ENCODE results near the gene PLK5. TPM values are rescaled to one million over a fixed set of nuclear protein-coding genes. Genes with fewer than 3 reads are reported as not detected.
"Not testable (repeated sequence)": the region's sequence is repeated elsewhere in the genome, so short reads cannot be mapped to it uniquely, and the experiment has no call there.

The PLK5 gene
- total RNA-seq, 1 donor from 2014 or later, result not detected

DNA sequence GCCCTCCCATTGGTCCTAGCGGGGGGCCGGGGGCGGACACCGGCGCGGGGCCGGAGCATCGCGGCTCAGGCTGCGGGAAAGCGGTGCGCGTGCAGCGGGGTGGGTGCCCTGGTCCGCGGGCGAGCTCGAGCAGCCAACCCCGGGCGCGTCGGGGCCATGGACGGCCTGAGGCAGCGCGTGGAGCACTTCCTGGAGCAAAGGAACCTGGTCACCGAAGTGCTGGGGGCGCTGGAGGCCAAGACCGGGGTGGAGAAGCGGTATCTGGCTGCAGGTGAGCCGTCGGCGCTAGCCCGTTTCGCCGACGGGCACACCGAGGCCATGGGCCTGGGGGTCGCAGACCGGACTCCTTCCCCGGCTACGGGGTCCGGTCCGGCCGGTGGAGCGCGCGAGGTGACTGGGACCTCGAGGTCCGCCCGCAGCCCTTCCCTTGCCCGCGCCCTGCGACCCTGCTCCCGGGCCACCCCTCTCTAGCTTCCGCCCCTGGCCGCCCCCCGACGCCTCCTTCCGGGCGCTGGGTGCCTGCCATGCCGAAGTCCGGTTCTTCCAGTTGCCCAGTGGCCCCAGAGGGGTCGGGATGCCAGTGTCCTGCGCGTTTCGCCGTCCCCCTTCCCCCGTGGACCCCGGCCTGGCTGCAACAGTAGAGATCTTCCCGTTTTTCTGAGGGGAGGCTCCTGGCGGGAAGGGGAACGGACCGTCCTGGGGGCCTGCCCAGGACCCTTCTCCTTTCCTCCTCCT, 32.6 kb upstream of the PLK5 start, which contains the start of gene REEP6:
Gene REEP6 (plus strand): TSS at position 68 of the 735 bp plus-strand sequence. CDS start 89 bp downstream, at position 157.
- DNase-seq, result no peak

DNA sequence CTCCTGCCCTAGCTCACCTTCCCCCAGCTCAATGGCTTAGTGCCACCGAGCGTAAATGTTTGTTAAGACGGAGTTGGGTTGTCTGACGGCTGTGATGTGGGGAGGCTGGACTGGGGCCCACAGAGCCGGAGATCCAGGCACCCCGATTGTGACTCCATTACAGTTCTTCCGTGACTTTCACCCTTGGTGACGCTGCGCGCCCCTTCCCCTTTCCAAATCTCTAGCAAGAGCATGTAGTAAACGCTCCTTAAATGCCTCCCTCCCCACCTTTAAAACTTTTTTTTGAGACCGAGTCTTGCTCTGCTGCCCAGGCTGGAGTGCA, 32.1 kb upstream of the PLK5 start:
- no peak for DNase-seq

DNA sequence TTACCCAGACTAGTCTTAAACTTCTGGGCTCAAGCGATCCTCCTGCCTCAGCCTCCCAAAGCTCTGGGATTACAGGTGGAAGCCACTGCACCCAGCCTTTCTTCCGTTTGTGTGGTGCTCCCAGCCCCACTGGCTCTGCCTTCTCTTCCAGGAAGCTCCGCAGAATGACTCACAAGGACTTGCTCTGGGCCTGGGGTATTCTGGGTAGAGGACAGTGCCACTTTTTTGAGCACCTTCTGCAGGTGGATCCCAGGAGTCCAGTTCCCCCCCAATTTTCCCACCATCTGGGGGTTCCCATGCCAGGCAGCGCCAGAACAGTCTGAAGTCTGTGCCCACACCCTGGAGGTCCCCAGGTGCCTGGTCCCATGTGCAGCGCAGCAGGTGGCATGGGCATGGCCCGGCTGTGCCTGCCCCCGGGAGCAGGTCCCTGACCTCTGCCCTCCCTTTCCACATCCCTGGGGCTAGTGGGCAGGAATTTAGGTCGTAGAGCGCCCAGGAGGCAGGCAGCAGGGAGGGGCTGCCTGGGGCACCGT, 31.3 kb upstream of the PLK5 start:
- no peak for DNase-seq

DNA sequence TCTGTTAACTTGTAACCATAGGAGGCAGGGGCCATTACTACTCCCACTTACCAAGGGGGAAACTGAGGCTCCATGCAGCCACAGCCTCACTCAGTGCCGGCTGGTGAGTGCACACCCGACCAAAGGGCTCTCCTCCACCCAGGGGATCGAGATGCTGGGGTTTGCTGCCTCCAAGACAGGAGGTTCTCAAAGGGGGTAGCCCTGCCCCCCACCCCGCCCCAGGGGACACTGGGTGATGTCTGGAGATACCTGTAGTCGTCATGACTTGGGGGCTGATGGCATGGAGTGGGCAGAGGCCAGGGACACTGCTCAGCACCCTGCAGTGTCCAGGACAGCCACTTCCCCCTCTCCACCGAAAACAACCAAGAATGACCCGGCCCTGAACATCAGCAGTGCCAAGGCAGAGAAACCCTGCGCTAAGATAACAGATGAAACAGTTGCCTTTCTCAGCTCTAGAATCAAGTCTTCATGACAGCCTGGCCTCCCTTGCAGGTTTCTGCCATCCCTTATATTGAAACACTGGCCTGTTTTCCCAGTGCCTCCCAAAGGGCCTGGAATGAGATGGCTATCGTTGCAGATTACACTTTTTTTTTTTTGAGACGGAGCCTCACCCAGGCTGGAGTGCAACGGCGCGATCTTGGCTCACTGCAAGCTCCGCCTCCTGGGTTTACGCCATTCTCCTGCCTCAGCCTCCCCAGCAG, 29.6 kb upstream of the PLK5 start:
- no peak for DNase-seq

DNA sequence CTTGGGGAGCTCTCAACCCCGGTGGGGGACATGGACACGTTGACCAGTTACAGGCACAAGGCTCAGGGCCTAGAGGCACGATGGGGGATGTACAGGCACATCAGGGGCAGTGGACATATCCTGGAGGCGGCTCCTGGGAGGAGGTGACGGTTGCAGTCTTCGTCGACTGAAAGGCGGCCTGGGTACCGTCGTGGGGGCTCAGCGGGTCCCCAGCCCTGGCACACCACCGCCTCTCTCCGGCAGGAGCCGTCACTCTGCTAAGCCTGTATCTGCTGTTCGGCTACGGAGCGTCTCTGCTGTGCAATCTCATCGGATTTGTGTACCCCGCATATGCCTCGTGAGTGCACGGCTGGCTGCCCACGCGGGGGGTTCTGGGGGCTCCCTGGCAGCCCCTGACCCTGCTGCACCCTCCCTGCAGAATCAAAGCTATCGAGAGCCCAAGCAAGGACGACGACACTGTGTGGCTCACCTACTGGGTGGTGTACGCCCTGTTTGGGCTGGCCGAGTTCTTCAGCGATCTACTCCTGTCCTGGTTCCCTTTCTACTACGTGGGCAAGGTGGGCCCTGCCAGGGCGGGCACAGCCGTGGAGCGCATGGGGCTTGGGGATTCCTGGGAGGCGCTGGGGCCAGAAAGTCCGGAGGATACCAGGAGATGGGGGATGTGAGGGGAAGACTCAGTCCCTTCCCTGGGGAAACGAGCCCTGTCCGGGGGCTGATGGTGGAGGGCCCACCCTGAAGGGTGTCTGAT, 28.7 kb upstream of the PLK5 start:
- DNase-seq, result no peak

DNA sequence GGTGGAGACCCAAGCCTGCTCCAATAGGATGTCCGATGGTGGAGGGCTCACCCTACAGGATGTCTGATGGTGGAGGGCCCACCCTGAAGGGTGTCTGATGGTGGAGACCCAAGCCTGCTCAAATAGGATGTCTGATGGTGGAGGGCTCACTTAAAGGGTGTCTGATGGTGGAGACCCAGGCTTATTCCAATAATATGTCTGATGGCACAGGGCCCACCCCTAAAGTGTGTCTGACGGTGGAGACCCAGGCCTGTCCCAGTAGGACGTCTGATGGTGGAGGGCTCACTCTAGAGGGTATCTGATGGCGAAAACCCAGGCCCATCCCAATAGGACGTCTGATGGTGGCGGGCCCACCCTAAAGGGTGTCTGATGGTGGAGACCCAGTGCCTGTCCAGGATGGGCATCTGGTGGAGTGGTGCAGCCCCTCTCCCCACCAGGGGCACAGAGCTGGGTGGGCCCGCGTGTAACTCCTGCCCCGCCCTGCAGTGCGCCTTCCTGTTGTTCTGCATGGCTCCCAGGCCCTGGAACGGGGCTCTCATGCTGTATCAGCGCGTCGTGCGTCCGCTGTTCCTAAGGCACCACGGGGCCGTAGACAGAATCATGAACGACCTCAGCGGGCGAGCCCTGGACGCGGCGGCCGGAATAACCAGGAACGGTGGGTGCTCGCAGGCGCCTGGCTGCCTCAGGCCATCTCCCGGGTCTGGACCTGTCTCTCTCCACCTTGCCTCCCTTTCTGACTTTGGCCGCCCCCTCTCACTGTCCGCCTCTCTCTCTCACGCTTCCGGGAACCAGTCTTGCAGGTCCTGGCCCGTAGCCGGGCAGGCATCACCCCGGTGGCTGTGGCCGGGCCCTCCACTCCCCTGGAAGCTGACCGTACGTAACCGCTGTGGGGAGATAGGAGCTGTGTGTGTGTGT, 27.8 kb upstream of the PLK5 start:
- no peak for DNase-seq

DNA sequence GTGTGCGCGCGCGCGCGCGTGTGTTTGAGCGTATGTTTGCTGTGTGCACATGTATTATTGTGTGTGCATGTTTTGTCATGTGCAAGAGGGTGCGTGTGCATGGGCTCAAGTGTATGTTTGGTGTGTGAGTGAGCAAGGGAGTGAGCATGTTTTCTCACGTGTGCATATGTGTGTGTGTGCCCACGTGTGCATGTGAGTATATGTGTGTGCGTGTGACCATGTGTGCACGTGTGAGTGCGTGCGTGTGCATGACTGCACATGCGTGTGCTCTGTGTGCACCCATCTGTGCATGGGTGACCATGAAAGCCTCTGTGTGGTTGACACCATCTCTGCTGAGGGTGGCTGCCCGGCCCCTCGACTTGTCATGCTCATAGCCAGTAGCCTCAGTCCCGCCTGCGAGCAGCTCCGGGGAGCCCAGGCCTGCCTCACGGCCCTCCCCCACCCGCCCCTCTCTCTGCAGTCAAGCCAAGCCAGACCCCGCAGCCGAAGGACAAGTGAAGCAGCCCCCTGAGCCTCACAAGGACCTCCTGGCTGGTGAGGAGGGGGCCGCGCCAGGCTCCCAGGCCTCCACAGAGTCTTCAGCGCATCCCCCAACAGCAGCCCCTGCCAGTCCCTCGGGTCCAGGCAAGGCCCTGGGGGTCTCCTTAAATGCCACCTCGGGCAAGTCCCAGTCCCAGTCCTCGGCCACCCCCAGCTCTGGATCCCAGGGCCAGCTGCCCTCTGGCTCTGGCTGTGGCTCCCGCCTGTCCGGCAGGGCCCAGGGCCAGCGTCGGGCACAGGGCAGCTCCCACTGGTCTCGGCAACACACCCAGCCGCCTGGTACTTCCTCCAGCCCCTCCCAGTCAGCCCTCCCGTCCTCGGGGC, 26.9 kb upstream of the PLK5 start:
- no peak for DNase-seq

DNA sequence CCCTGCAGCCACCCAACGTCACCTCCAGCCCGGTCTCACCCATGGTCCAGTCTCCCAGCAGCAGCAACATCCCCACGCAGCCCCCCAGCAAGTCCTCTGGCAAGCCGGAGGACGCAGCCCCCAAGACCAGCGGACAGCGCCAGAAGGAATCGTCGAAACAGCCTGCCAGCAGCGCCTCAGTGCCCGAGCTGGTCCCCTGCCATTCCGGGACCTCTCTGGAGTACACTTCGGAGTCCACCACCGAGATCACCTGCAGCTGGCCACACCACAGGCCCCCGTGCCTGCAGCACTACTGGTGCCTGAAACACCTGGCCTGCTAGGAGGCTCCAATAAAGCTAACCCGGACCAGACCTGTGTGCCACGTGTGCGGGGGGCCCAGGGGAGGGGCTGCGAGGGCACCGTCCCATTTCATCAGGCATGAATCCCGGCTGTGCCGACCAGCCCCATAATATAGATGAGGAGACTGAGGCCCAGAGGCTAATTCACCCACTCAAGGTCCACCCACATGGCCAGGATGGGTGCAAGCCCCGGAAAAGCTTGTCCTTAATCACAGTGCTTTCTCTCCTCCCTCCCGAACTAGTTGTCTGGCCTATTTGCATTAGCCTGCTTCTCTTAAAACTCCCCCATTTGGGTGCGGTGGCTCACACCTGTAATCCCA, 26.2 kb upstream of the PLK5 start:
- no peak for DNase-seq

DNA sequence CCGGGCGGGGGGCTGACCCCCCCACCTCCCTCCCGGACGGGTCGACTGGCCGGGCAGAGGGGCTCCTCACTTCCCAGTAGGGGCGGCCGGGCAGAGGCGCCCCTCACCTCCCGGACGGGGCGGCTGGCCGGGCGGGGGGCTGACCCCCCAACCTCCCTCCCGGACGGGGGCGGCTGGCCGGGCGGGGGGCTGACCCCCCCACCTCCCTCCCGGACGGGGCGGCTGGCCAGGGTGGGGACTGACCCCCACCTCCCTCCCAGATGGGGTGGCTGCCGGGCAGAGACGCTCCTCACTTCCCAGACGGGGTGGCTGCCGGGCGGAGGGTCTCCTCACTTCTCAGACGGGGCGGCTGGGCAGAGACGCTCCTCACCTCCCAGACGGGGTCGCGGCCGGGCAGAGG, 24.6 kb upstream of the PLK5 start:
- DNase-seq, result not testable (repeated sequence)

DNA sequence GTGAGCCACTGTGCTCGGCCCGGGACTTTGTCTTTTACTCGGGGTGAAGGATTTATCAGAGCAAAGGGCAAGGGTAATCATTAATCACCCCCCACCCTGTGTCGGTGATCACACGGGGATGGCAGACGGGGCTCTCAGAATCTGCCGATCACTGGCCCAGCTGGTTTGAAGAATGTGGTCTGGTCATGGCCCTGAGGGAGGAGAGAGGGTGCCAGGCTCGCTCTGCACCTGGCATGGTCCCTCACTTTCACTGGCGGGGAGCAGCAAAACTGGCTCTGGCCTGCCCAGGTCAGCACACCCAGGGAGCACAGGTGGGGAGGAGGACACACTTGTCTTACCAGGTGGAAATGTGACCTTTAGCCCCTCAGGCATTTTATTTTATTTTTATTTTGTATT, 22.7 kb upstream of the PLK5 start:
- DNase-seq, result no peak

DNA sequence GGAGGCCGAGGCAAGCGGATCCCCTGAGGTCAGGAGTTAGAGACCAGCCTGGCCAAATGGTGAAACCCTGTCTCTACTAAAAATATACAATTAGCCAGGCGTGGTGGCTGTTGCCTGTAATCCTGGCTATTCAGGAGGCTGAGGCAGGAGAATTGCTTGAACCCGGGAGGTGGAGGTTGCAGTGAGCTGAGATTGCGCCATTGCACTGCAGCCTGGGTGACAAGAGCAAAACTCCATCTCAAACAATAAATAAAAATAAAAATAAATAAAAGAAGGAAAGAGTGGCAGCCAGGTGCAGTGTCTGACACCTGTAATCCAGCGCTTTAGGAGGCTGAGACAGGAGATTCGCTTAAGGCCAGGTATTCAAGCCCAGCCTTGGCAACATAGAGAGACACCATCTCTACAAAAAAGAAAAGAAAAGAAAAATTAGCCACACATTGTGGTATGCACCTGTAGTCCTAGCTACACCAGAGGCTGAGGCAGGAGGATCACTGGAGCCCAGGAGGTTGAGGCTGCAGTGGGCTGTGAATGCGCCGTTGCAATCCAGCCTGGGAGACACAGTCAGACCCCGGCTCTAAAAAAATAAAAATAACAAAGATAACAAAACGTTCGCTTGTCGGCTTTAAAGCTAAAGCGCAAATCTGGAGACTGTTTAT, 21.3 kb upstream of the PLK5 start:
- DNase-seq, result no peak

DNA sequence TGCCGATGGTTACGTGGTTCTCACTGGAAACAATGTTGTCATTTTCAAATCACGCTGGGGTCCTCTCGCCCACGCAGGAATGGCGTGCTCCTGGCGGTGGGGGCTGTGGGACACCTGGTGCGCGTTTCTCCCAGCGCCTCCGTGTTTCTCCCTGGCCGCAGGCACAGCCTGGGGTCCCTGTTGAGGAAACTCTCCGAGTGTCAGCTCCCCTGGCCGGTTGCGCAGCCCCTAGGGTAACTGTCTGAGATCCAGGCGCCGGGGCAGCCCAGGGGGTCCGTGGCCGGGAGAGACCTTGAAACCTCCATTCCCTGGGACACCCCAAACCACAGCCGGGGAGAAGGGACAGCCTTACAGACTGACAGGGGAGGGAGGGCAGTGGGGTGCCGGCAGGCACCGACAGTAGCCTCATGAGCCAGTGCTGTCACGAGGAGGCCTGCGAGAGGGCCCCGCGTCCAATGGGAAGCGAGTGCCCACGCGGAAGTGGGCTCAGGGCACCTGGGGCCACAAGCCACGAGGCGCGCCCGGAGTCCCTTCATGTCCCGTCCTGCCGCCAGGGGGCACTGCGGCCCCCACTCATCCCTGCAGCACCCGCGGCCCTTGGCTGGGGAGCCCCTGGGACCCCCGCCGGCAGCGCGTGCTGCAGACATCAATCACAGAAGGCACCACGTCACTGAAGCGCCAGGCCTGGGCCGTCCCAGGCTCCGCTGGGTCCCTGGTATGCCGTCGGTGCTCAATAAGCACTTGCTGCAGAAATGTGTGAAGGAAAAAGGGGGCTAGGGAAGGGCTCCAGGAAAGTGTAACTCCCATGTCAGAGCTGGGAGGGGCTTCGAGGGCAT, 20.6 kb upstream of the PLK5 start:
- DNase-seq, result no peak

DNA sequence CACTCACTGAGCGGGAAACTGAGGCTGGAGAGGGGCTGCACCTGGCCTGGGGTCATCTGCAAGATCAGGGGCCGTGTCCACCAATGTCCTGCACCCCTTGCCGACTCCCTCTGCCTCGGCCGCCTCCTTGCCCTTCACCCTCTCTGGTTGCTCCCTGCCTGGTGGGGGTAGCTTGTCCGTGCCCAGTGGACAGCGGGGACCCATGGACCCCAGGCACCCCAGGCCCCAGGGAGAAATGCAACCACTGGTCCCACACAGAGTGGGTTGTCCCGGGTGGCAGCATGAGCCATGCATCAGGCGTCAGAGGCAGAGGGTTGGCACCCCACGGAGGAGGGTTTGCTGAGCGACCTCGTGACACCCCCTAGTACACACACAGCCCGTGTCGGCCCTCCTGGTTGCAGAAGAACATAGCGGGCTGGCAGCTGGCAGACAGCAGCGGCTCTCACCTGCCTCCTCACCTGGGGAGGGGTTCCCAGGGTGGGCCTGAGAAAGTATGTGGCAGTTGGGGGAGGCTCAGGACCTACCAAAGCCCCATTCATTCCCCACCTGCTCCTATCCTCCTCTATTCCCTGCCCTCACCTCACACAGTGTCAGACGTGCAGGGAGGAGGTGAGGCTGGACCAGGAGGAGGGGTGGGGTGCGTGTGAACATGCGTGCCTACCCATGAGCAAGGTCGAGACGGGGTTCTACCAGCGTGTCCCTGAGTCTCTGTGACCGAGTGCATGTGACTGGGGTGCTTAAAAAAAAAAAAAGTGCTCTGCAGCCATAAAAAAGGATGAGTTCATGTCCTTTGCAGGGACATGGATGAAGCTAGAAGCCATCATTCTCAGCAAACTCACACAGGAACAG, 19.7 kb upstream of the PLK5 start:
- no peak for DNase-seq

DNA sequence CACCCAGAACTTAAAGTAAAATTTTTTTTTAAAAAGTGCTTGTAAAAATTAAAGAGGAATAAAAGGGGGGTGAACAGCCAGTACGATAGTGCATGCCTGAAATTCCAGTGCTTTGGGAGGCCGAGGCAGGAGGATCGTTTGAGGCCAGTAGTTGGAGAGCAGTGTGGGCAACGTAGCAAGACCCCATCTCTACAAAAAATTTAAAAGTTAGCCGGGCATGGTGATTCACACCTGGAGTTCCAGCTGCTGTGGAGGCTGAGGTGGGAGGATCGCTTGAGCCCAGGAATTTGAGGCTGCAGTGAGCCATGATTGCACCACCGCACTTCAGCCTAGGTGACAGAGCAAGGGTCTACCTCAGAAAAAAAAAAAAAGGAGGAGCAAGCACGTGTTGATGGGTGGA, 18.9 kb upstream of the PLK5 start:
- no peak for DNase-seq

DNA sequence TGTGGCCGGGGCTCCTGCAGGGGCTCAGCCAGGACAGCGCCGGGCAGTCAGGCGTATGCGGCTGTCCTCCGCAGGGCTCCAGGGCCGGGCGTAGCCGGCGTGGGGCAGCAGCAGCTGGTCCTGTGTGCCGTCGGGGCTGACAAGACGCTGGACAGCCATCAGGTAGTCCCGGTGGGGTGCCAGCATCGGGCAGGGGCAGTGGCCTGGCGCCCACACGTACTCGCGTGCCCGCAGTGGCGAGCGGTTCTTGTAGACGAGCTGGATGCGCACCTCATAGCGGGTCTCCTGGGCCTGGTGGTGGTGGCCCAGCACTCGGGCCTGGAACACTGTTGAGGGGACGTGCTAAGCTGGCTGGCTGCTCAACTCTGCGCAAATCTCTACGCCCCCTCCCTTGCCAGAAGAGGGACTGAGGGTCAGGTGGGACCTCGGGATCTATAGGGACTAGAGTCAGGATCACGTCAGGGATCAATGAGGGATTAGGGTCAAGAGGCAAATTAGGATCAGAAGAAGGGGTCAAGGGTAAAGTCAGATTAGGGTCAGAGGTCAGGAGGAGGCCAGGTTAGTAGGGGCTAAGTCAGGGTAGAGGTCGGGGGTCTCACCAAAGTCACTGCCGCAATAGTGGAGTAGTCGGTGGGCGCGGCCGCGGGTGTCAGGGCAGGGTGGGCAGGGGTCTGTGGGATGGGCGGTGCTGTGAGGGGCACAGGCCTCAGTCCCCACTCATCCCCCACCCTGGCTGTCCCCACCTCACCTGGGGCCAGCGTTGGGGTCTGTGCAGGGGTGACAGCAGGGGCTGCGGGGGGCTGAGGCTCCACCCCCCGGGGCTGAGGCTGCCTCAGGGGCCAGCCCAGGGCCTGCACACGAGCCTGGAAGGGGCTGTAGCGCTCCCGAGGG, 17.6 kb upstream of the PLK5 start:
- no peak for DNase-seq

DNA sequence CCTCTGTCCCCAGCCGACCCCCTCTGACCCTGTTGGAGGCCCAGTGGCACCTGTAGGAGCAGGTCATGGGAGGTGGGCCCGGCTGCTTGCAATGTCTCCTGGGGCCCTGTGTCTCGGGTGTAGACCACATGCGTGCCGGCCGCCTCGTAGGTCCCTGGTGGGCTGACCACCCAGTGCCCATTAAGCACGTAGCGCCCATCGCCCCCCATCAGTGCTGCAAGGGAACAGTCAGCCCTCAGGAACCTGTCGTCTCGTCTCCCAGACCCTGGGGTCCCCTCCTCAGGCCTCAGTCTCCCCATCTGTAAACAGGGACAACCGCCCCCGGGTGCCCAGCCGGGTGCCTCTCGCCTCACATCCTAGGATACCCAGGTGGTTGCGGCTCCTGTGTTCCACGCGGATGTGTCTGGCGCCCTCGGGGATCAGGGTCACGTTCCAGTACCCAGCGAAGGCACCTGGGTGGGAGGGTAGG, 16.7 kb upstream of the PLK5 start:
- DNase-seq, result no peak
